Stimulated activated CD4-positive, alpha-beta T cell treated with anti-CD3 and anti-CD28 coated beads, Interleukin-1b, Interleukin-23, amount 100 ng/mL, for 1 hour (primary cell): ENCODE measurements around the gene ABTB1.
"Not testable (repeated sequence)": the region's sequence is repeated elsewhere in the genome, so short reads cannot be mapped to it uniquely, and the experiment has no call there.

Experiments
- DNase-seq, 2 donors: peaks; one replicate each; pipeline ENCODE4 v3.0.0-alpha.2; 2020; ENCODE audit warnings: low read depth in 2 of 2

Gene ABTB1

DNA sequence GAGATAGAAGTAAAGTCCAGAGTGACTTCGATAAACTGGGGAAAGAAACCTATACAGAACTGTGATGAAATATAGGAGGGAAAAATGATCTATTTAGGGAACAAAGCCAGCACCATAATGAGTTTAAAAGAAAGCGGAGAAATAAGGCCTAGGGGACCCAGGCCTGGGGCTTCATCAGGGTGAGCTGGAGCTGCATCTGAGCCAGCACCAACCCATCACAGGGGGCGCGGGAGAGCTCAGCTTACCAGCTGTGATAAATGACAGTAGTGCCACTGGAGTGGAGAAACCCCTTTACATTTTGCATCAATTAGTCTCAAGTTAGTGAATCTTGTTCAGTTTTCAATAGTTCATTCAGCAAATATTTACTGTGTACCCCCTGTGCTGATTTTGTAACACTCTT, 22.5 kb upstream of the ABTB1 start:
- no peak for DNase-seq

GRCh38 chr3:127651516-127652172, 21.1 kb upstream of the ABTB1 start:
- no peak for DNase-seq

DNA sequence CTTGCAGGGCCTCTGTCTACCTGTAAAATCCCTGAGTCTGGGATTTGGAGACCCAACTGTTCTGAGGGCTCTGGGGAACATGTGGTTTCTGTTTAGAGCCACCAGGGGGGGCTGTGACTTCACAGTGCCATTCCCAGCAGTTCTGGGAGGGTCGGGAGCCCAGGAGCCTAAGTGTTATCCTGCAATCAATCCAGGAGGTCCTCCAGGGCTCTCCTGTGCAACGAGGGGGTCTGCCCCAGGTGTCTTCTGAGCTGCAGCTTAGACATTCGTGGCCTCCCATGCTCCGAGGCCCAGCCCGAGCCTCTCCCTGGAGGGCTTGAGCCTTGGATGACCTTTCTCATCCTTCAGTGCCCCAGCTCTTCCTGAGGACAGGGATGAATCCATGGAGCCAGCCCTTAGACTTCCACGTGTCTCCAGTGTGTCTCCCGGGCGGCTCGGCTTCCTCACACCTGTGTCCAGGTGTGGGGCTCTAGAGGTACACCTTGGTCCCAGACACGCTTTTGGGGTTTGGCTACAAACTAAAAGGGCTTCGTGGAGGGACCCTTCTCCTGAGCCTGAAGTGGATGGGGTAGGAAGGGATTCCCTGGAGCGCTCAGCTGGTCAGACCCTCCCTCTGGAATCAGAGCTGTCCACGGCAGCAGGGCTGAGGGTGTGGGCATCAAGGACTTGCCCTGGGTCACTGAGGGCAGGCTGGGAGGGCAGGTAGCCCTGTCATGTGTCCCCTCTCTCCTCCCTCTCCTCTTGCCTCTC, 20.3 kb upstream of the ABTB1 start:
- DNase-seq = no peak

- DNase-seq = no peak
Observed at GRCh38 chr3:127654374-127654773, 18.4 kb upstream of the ABTB1 start.

GRCh38 chr3:127654993-127655392, 17.8 kb upstream of the ABTB1 start:
- DNase-seq = not testable (repeated sequence)

GRCh38 chr3:127655641-127656040, 17.1 kb upstream of the ABTB1 start:
- no peak for DNase-seq

- DNase-seq = no peak
Observed at GRCh38 chr3:127656906-127657305, 15.8 kb upstream of the ABTB1 start.

DNA sequence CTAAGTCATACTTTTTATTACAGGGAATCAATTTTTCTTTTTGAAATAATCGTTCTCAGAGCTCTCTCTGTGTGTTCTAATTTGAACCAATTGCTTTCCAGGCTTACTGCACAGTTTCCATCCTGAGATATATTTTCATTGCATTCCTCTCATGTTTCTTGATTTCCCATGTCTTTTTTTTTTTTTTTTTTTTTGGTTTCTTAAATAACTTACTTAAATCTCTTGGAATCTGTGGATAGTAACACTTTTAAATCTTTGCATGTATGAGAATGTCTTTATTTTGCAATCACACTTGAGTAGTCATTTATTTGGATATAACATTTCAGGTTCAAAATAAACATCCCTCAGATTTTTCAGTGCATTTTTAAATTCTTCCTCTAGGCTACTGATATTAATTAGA, 14.5 kb upstream of the ABTB1 start:
- DNase-seq = no peak

DNA sequence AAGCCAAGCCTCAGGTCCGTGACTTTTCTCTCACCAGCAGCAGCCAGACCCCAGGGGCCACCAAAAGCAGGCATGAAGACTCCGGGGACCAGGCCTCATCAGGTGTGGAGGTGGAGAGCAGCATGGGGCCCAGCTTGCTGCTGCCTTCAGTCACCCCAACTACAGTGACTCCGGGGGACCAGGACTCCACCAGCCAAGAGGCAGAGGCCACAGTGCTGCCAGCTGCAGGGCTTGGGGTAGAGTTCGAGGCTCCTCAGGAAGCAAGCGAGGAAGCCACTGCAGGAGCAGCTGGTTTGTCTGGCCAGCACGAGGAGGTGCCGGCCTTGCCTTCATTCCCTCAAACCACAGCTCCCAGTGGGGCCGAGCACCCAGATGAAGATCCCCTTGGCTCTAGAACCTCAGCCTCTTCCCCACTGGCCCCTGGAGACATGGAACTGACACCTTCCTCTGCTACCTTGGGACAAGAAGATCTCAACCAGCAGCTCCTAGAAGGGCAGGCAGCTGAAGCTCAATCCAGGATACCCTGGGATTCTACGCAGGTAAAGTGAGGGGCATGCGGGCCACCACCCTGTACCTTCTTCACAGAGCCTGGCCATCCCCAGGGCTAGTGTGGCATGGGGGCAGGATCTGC, 12.0 kb upstream of the ABTB1 start:
- no peak for DNase-seq

DNA sequence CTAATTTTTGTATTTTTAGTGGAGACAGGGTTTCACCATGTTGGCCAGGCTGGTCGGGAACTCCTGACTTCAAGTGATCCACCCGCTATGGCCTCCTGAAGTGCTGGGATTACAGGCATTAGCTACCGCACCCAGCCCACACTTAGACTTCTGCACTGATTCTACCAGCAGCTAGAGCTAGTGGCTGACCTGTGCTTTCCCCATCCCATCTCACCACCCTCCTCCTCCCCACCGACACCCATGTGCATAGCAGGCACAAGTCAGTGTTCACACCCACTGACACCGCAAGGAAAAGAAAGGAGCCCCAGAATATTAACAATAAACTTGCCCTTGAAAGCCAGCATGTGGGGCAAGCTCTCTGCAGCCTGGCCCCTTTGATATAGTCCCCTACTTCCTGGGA, 11.2 kb upstream of the ABTB1 start:
- DNase-seq = no peak

DNA sequence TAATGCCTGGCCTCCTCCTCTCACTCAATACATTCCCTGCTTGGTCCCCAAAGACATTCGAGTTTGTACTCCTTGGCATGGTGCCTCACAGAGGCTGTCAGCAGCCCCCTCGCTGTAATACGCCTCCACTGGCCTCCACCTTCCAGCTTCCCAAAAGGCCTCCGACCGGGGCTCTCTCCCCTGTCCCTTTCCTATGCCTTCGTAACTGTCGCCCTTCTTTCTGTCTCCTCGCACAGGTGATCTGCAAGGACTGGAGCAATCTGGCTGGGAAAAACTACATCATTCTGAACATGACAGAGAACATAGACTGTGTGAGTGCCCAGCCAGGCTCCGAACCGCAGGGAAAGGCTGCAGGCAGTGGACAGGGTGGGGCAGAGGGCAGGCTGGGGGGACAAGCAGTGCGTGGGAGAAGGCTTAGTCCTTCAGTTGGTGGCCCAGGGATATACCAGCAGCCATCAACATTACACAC, 10.7 kb upstream of the ABTB1 start:
- DNase-seq = no peak

- DNase-seq = no peak
Observed at GRCh38 chr3:127663151-127663550, 9.6 kb upstream of the ABTB1 start.

DNA sequence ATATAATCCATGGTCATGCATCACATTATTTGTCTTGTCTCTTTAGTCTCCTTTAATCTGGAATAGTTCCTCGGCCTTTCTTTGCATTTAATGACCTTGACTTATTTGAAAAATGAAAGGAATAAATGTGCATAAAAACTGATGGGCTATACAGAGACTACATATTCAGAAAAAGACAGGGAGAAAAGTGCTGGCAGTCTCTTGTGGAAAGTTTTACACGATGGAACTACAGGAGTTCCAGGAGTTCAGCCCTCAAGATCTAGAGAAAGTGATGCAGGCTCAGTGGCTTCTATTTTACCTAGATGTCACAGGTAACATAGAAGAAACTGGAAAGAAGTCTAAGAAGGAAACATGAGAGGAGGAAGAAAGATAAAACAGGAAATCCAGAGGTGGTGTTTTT, 7.6 kb upstream of the ABTB1 start:
- DNase-seq = no peak

GRCh38 chr3:127665586-127665985, 7.2 kb upstream of the ABTB1 start:
- DNase-seq = no peak

DNA sequence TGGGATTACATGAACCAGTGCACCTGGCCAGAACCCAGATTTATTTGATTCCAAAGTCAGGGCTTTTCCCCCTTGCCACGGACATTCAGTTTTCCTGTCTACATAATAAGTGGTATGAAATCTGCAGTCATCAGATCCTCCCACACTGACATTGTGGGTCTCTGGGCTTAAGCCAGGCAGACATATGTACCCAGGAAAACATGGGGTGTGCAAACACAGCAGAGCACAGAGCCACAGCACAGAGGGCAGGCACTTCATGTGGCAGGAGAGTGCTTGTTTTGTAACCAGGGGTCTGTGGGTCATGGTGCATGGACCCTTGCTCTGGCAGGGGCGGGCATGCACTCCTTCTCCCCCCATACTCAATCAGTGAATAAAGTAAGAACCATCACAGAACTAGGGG, 6.1 kb upstream of the ABTB1 start:
- DNase-seq = no peak

DNA sequence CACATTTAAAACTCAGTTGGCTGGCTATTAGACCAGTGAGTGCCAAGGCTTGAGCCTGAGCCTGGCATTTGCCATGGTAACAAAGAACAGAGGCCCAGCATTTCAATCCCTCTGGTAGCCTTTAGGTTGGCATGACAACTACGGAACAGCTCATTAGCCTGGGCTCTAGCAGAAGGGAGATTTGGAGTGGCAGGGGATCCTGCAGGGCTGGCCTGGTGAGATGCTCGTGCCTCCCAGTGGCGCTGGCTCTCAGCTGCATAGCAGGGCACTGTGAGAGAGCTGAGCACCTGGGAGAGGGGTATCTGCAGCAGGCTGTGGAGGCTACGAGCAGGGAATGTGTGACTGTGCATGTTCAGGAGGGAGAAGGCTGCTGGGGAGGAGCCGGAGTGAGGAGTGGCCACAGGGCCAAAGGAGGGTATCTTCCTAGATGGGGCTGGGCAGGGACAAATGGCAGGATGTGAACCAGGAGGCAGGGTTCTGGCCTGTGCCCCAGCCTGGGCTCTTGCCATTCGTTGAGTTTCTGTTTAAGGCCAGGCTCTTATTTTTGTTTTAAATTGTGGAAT, 5.6 kb upstream of the ABTB1 start:
- no peak for DNase-seq

- DNase-seq = no peak
Observed at GRCh38 chr3:127668906-127669305, 3.8 kb upstream of the ABTB1 start.

DNA sequence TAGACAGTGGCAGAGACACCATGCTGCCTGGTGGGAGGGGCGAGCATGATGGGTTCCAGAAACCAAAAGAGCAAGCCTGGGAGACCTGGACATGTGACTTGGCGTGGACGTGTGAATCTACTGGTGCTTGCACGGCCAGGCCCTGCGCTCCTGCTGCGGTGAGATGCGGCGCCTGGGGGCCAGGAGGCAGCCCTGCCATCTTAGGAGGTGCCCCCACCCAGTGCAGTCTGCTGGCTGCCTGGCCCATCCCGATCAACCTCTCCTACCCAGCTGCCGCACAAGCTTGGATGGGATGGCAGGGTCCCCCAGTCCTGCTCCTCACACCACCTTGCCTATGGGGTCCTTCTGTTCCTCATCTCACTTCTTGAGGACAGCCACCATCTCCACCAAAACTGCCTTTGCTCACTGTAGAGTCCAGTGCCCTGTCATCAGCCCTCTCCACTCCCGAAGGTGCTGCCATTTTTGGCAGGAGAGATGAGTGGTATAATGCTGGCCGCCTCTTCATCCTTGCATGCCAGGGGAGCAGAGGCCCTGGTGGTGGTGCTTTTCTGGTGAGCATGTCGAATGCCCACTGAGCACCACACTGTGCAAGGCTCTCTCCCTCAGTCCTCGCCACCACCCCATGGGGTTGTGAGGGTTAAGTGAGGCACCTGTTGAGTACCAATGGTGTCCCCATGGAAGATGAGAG, 3.1 kb upstream of the ABTB1 start:
- DNase-seq = no peak

GRCh38 chr3:127670229-127670559, 2.6 kb upstream of the ABTB1 start:
- no peak for DNase-seq

- no peak for DNase-seq
Observed at GRCh38 chr3:127670761-127671522, 1.8 kb upstream of the ABTB1 start.
